Activated T-cell treated with anti-CD3 and anti-CD28 coated beads, Interleukin-2, amount 50 U/mL, for 48 hours (primary cell): ENCODE data around the gene FGF23.
"Not testable (repeated sequence)": the region's sequence is repeated elsewhere in the genome, so short reads cannot be mapped to it uniquely, and the experiment has no call there.

Experiments
- DNase-seq, 2 experiments: peaks; one replicate each; pipeline ENCODE4 v3.0.0-alpha.2; 2020

Gene FGF23

DNA sequence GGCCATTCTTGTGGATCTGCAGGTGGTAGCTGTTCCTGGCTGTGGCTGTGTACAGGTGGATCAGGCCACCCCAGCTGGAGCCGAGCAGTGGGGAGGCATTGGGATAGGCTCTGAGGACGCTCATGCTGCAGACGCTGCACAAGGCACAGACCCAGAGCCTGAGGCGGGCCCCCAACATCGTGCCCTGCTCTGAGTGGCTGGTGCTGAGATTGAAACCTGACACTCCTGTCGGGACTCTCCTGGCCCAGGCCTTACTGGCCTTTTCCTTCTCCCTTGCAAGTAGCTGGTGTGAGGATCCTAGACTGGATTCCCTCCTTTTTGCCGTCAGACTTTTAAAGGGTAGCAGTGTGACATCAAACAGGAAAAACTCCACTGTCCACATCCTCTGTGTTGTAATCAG, at the start of gene FGF23:
Gene FGF23 (minus strand): TSS at position 308 of the 400 bp plus-strand sequence. CDS start 130 bp downstream, at position 178.
- DNase-seq, result no peak

DNA sequence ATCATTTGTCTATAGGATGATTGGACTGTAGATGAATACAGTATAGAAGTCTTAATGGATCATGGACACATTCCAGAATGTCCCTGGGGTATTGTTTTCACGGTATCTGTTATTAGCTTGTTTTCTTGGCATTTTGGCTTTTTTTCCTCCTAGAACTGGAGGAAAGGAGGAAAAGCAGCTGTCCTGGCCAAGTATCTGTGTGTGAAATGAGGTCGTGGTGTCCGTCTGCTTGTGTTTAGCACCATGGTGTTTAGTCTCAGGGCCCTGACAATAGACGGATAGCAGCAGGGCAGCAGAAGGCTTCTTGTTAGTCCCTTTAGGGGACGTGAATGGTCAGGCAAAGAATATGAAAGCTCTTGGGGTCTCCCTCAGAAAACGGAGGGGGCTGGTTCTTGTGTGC, 44.9 kb upstream of the FGF23 start:
- no peak for DNase-seq

DNA sequence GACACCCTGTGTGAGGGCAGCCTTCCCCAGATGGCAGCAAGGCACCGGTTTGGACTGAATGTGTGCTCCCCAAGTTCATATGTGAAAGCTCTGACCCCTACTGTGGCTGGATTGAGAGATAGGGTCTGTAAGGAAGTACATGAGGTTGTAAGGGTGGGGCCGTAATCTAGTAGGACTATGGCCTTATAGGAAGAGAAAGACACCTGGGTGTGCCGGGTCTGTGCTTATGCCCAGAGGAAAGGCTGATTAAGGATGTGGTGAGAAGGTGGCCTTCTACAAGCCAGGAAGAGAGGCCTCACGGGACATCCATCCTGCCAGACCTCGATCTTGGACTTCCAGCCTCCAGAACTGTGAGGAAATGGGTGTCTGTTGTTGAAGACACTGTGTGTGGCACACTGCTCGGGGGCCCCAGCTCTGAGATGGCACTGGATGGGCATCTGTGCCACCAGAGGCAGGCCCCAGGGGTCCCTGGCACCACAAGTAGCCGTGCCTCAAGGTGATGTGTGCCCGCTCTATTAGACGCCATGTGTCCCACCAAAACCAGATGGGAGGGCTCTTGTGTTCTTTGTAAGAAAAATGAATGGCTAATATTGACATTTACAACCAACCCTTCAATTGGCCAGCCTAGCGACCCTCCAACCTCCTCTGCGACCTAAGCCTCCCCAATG, 44.1 kb upstream of the FGF23 start:
- no peak for DNase-seq

DNA sequence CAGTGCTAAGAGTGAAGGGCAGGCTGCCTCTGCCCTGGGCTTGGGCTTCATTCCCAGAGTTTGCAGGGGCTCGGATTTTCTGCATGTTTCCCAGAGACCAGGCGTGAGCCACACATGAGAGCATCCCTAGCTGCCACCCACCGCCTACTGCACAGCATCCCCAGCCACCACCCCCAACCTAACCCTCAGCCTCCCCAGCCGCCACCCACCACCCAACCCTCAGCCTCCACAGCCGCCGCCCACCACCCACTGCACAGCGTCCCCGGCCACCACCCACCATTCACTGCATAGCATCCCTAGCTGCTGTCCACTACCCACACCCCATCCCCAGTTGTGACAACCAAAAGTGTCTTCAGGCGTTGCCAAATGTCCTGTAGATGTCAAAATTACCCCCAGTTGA, 43.5 kb upstream of the FGF23 start:
- DNase-seq, result no peak

DNA sequence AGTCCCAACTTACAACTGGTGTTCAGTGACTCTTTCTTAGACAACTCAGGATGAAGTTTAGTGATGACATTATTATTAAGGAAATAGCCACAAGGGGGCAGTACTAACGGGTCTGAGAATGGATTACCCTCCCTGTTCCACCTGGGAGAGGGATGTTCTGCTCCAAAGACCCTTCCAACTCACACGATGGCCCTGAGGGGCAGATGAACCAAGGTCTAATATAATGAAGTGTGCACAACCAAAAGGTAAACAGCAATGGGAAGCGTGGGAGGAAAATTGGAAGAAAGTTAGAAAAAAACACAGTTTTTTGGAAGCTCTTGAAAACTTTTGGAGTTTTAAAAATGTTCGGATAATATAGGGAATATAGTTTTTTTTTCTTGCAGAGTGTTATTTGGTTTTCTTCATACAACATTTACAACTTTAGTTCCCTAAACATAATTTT, 42.1 kb upstream of the FGF23 start:
- DNase-seq, result peak; percentile 20 to 27

DNA sequence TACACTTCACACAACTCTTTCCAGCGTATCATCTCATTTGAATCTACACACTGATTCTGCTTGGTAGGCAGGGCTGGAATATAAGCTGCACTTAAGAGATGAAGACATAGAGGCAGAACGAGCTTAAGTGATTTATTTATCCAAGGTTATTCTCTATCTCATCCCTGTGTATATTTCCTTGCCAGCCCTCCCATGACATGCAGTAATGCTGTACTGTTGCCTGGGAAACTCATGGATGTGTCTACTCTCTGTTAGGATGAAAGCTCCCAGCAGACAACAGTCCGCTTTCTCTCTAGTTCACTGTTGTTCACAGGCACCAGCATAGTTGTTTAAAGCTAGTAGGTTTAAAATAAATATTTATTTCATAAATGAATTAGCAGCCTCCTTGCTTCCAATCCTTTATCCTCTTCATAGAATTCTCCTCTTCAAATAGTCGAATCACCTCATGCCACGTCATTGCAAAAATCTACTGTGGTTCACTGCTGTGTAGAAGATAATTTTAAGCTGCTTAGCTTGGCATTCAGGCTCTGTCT, 40.7 kb upstream of the FGF23 start:
- no peak for DNase-seq

DNA sequence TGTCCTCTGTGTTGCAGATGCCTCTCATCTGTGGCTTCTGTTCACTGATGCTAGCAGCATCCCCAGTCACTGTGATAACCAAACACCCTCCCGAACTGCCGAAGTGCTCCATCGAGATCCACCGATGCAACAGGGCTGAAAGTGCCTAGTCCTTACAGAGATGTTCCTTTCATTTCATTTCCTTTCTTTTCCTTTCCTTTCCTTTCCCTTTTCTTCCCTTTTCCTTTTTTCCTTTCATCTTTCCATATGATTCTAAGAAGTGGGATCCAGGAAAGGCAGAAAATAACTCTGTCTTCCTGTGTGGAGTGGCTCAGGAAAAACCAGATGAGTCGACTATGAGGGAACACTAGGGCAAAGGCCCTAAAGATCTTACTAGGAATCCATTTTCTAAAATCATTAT, 39.4 kb upstream of the FGF23 start:
- DNase-seq, result no peak

DNA sequence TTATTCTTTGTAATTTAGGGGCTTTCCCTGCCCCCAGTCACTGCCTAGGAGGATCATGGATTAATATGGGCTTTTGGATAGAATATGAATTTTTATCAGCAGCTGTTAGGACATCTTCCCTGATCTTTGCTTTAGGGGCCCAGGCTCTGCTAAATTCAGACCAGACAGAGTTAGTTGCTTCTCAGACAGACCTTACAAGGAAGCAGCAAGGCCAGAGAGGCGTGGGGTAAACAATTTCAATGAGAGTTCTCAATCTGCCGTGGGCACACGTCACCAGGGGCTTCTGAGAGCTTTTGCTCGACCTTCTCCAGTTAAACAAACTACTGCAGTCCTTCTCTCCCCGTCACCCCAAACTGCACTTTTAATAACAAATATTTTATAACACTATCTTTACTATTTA, 38.4 kb upstream of the FGF23 start:
- DNase-seq, result no peak

DNA sequence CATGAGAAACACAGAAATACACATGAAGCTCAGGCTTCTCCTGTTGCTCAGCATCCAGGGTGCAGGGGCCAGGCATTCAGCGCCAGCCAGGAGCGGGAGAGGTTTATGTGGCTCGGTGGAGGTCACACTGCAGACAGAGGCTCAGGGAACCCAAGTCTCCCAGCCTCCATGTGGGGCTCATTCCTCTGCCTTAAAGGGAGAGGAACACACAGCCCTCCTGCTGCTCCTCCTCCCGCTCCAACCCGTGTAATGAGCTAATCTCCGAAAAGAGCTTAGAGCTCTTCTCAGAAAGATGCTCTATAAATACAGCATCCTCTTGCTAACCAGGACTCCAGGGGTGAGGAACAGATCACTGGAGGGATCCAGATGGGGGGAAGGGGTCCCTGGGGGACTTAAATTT, 37.9 kb upstream of the FGF23 start:
- DNase-seq, result no peak

DNA sequence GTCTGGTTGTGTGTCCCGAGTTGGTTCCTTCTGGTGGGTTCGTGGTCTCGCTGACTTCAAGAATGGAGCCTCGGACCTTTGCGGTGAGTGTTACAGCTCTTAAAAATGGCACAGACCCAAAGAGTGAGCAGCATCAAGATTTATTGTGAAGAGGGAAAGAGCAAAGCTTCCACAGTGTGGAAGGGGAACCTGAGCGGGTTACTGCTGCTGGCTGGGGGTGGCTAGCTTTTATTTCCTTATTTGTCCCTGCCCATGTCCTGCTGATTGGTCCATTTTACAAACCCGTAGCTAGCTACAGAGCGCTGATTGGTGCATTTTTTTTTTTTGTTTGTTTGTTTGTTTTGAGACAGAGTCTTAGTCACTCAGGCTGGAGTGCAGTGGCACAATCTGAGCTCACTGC, 36.8 kb upstream of the FGF23 start:
- no peak for DNase-seq

DNA sequence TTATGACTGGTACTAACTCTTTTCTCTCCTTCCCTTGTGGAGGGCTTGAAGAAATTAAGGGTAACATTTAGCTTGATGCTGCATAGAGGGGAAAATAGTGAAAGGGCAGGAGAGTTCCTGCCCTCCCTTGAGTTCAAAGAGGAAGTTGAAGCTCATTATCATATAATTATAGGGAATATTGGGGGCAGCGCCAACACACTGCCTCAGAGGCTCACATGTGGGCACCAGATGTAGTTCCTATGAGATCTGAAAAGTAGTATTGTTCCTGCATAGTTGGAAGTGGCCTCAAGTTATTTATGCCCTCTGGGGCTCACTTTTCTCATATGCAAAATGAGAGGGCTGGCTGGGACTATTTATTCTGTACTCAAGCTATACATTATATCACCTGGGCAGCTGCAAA, 33.0 kb upstream of the FGF23 start:
- no peak for DNase-seq

DNA sequence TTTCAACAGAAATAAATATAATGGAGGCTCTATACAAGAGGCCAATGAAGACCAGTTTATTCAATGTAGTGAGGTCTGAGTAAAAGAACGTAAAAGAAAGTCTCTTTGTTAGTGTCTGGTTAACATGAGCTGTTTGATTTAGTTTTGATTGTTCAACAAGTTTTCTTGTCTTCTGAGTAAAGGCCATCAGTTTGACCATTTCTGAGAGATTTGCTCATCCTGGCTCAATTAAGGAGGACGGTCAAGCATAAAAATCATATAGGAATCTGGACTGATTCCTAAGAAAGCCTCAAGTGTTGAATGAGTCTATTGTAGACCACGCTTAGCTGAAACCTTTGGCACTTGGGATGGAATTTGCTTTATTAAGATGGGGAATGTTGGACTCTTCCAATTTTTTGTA, 32.5 kb upstream of the FGF23 start:
- no peak for DNase-seq

DNA sequence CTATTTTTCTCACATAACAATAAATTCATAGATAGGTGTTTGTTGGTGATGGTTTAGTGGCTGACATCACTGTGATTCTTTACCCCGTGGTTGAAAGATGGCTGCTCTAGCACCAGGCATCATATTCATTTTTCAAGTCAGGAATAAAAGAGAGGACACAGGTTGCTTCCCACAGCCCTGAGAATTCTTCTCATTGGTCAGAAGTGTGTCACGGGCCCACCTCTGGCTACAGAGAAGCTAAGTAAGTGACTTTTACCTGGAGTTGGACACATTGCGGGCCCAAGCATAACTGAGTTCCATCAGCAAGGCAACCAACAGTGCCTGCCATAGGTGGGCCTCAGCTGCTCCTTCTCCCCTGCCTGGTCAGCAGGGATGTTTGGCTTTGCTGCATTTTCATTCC, 27.6 kb upstream of the FGF23 start:
- no peak for DNase-seq

DNA sequence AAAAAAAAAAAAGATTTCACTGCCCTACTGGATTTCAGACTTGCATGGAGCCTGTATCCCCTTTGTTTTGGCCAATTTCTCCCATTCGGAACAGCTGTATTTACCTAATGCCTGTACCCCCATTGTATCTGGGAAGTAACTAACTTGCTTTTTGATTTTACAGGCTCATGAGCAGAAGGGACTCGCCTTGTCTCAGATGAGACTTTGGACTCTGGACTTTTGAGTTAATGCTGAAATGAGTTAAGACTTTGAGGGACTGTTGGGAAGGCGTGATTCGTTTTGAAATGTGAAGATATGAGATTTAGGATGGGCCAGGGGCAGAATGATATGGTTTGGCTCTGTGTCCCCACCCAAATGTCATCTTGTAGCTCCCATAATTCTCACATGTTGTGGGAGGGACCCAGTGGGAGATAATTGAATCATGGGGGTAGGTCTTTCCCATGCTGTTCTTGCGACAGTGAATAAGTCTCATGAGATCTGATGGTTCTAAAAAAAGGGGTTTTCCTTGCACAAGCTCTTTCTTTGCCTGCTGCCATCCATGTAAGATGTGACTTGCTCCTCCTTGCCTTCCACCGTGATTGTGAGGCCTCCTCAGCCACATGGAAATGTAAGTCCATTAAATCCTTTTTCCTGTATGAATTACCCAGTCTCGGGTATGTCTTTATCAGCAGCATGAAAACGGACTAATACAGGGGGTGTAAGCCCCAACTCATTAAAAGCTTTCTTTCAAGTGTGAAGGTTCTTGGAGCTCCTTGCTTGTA, 25.5 kb upstream of the FGF23 start:
- DNase-seq, result not testable (repeated sequence)

DNA sequence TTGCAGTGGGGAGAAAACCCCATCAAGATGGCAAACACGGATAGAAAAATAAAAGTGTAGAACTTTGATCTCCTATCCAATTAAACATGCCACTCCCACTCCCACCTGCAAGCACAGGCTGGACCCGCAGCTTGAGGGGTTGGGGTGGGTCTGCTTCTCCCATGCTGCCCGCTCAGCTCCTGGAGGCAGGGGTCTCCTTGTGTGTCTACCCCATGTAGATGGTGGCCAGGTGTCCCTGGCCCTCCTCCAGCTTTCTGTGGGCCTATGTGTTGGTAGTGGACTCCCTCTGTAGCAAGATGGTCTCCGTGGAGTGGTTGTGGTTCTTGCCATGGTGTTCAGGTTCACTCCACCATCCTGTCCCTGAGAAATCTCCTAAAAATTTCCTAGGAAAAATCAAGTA, 23.5 kb upstream of the FGF23 start:
- no peak for DNase-seq

DNA sequence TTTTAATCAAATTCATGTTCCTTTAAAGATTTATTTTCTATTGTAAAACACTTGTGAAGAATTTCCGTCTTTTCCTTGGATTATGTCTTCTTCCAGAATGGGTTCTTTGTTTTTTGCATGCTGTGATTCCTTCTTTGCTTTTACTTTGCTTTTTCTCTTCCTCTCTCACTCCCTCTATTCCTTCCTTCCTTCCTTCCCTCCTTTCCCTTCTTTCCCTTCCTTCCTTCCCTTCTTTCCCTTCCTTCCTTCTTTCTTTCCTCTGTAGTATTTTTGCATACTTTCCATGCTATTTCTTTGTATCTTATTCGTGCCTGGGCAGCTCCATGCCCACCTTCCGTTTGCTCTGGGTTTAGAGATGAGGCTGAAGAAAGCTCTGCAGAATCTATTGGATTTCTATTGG, 21.6 kb upstream of the FGF23 start:
- no peak for DNase-seq

DNA sequence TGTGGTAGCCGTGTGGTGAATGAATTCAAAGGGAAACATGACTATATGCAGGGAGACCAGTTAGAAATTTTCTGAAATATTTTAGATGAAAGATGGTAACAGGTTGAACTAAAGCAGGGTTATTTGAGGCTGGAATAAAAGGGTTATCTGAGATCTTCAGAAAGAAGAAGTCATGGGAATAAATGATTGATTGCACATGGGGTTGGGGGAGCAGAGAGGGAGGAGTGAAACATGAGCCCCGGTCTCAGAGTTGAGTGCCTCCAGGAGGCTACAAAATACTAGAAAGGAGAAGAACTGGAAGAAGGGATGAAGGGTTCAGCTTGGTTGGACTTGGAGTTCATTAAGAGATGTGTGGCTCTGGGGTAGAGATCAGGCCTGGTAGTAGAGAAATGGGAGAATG, 16.3 kb upstream of the FGF23 start:
- DNase-seq, result no peak

DNA sequence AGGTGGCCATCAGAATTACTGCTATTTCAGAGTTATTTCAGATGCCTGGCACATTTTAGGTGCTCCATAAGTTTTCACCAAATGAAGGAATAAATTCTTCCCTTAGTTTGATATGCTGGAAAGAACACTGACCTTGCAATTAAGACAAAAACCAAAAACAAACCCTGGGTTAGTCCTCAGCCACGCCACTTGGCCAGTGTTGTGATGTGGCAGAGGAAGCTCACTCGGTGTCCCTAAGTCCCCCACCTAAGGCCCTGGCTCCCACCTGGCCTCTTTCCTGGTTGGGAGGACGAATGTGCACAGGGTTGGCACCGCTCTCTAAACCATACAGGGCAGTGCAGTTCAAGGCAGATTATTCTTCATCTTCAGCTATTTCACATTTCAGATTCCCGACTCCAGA, 13.7 kb upstream of the FGF23 start:
- no peak for DNase-seq

DNA sequence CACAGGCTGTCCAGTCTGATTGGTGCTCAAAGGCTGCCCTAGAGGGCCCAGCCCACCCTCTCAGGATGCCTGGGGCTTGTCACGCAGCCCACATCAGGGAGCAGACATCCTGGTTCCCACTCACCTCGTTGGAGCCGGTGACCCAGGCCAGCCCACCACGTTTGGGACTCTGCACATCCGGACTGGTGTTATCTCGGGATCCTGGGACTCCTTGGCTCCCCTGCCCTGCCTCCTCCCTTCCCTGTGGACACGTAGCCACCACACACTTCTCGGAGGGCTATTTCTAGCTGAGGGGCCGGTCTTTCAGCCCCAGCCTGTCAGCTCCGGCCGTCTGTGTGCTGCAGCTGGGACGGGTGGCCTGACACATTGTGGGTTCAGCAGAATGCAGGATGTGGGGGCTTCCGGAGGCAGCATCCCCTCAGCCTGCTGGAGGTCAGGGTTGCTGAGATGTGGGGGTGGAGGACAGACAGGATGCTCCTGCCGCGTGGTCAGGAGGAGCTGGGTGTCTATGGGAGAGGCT, 12.8 kb upstream of the FGF23 start:
- DNase-seq, result no peak

DNA sequence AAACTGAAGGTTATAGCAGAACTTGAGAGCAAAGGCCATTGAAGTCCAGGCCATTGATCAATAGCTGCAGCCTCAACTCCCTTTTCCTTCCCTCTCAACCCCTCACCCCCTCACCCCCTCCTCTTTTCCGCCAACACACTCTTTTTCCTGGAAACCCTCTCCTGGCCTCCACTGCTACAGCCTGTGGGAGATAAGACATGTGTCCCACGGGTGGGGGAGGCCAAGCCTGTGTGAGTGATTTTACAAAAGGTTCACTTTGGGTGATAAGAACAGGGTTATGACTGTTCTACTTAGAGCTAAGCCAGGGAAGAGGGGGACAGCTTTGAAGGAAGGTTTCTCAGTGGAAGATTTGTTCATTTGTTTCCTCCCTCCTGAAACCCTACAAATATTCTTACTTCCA, 9.2 kb upstream of the FGF23 start:
- no peak for DNase-seq

DNA sequence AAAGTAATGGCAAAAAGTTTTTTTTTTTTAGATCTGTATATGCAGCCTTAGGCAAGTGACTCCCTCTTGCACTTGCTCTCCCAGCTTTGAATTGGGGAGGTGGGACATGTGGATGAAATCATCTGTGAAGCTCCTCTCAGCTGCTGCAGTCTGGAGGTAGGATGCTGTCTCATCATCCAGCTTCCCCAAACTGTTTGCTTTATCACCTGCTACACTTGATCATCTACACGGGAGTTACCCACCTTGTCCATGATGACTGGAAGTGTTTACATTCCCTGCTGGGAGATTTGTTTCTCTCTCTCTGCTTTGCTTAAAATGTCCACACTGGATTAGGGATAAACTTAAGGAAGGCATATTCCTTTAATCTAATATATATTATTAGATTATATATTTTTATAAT, 8.5 kb upstream of the FGF23 start:
- no peak for DNase-seq

DNA sequence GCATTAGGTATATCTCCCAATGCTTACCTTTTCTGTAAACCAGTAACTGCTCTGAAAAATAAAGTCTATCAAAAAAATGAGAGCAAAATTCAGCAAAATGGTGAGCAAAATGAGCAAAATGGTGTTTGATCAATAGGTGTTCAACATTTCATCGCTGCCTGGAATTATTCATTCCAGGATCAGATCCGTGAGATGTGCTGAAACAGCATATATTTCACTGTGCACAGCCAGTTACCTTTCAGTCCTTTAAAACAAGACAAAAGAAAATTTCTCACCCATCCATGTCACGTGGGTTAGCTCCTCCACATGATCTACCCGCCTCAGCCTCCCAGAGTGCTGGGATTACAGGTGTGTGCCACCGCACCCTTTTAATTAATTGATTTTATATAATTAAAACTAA, 8.1 kb upstream of the FGF23 start:
- no peak for DNase-seq

DNA sequence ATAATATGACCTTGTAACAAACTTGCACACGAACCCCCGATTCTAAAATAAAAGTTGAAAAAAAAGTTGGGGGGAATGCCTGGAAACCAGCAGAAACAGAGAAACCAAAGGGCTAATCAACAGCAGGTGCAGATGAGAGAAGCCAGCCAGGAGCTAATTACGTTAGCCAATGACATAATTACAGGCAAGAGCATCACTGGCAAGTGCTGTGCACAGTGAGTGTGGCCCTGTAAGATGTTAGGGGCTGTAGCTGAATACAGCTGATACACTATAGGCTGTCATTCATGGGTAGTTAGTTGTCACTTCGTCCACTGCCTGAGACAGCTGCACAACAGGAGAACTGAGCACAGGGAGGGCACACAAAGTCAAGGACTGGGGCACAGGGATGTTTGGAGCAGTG, 7.3 kb upstream of the FGF23 start:
- no peak for DNase-seq

DNA sequence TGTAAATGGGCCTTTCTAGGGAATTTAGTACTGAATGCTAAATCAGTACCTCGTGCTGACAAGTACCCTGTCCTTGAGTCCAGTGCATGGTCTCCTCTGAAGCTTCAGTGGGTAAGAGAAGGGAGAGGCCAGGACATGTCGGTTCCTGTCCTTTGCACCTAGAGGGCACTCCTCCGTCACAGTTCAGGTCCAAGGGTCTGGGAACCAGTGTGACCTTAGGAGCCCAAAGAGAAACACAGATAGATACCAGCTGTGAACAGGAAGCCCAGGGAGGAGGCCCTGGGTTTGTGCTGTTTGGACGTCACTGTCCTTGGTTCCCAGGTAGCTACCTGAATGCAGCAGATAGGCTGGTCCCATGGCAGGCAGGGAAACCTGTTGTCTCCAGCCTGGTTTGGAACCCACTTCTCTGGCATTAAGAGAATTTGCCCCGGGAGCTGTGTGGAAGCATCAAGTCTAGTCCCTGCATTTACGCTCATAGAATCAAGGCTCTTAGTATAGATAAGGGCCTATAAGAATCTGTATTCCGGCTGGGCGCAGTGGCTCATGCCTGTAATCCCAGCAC, 3.9 kb upstream of the FGF23 start:
- no peak for DNase-seq
